HepG2 (cell line): Measurements from ENCODE around the gene SMIM44. TPM values are rescaled to one million over a fixed set of nuclear protein-coding genes. Genes with fewer than 3 reads are reported as not detected.
A peak's percentile ranks its signal among the peaks of the same experiment; 100 is the strongest.

Experiments used
- ATF7 ChIP-seq, 2 experiments: fragments of 450-650 bp in 1 of 2; sonication (generic) in 1 of 2; formaldehyde crosslinking in 1 of 2; IDR thresholded peaks; 2 replicates each; pipeline versions ENCODE4 v1.4.0 to v1.6.1; 2016 to 2020; ENCODE audit warnings: antibody characterized with exemption in 1 of 2, mild to moderate bottlenecking in 1 of 2, missing genetic modification reagents in 1 of 2
- DPF2 ChIP-seq: sonication (generic); formaldehyde crosslinking; IDR thresholded peaks from 2 replicates; pipeline ENCODE4 v1.4.0; 2020; ENCODE audit warnings: mild to moderate bottlenecking, low read depth, missing genetic modification reagents, borderline replicate concordance
- ESRRA ChIP-seq: sonication (generic); formaldehyde crosslinking; IDR thresholded peaks from 2 replicates; pipeline ENCODE4 v1.5.1; 2020; ENCODE audit warnings: mild to moderate bottlenecking, low read depth, missing genetic modification reagents
- FOXK2 ChIP-seq: fragments of 450-650 bp; IDR thresholded peaks from 2 replicates; pipeline ENCODE4 v1.6.1; 2016
- HOXA9 ChIP-seq: sonication (generic); formaldehyde crosslinking; IDR thresholded peaks from 2 replicates; pipeline ENCODE4 v1.8.1; 2022; ENCODE audit warnings: missing genetic modification reagents, mild to moderate bottlenecking, moderate library complexity, borderline replicate concordance
- RFXANK ChIP-seq: IDR thresholded peaks from 2 replicates; pipeline ENCODE4 v1.6.1; 2016
- ZNF264 ChIP-seq: sonication (generic); formaldehyde crosslinking; IDR thresholded peaks from 2 replicates; pipeline ENCODE4 v1.4.0; 2020; ENCODE audit warnings: missing genetic modification reagents
- ZNF572 ChIP-seq: sonication (generic); formaldehyde crosslinking; IDR thresholded peaks from 2 replicates; pipeline ENCODE4 v1.5.1; 2020; ENCODE audit warnings: mild to moderate bottlenecking, missing genetic modification reagents
- ZNF879 ChIP-seq: sonication (generic); formaldehyde crosslinking; IDR thresholded peaks from 2 replicates; pipeline ENCODE4 v1.8.1; 2023; ENCODE audit warnings: missing genetic modification reagents
- ZSCAN20 ChIP-seq: sonication (generic); formaldehyde crosslinking; IDR thresholded peaks from 2 replicates; pipeline ENCODE4 v1.4.0; 2020; ENCODE audit warnings: missing genetic modification reagents, mild to moderate bottlenecking, borderline replicate concordance
- polyA plus RNA-seq, 8 experiments: library from polyadenylated mRNA; depleted of rRNA in 3 of 8; stranded (reverse) in 7 of 8; unstranded in 1 of 8; fragments of >200 nt; fragmentation: Illumina TruSeq in 4 of 8; extraction: Trizol in 4 of 8; gene quantifications; 2 replicates each; pipeline versions ENCODE4 v1.2.1 to v1.2.3, GENCODE V29; 2011 to 2016; ENCODE audit warnings: low read depth in 4 of 8, missing spikeins in 1 of 8, mixed read lengths in 1 of 8; ENCODE audit not compliant: insufficient read depth in 1 of 8
- total RNA-seq, 5 experiments: library from RNA; depleted of rRNA; stranded (reverse); fragments of >200 nt; fragmentation: Illumina TruSeq; extraction: Trizol; gene quantifications; 2 replicates each; pipeline ENCODE4 v1.2.3, GENCODE V29; 2016; ENCODE audit warnings: low read depth in 1 of 5
- TF ChIP-seq, protein P1 (sequence below): sonication (generic); formaldehyde crosslinking; IDR thresholded peaks from 2 replicates; pipeline ENCODE4 v1.4.0; 2020; ENCODE audit warnings: missing genetic modification reagents
- TF ChIP-seq, protein P2 (sequence below): sonication (generic); formaldehyde crosslinking; conservative IDR thresholded peaks from 2 replicates; pipeline ENCODE4 v1.4.0; 2020; ENCODE audit warnings: missing genetic modification reagents
- TF ChIP-seq, protein P3 (sequence below): sonication (generic); formaldehyde crosslinking; IDR thresholded peaks from 2 replicates; pipeline ENCODE4 v1.9.0; 2021; ENCODE audit warnings: missing genetic modification reagents, mild to moderate bottlenecking, borderline replicate concordance
- TF ChIP-seq, protein P4 (sequence below): sonication (generic); formaldehyde crosslinking; IDR thresholded peaks from 2 replicates; pipeline ENCODE4 v1.5.1; 2020; ENCODE audit warnings: missing genetic modification reagents, mild to moderate bottlenecking, borderline replicate concordance
- TF ChIP-seq, protein P5 (sequence below): sonication (generic); formaldehyde crosslinking; IDR thresholded peaks from 2 replicates; pipeline ENCODE4 v1.4.0; 2020; ENCODE audit warnings: missing genetic modification reagents

The SMIM44 gene
- total and polyA plus RNA-seq, 2 of the 13 experiments (the other 11 are each of a cell fraction or from before 2014, with no cell fraction given): not detected

DNA sequence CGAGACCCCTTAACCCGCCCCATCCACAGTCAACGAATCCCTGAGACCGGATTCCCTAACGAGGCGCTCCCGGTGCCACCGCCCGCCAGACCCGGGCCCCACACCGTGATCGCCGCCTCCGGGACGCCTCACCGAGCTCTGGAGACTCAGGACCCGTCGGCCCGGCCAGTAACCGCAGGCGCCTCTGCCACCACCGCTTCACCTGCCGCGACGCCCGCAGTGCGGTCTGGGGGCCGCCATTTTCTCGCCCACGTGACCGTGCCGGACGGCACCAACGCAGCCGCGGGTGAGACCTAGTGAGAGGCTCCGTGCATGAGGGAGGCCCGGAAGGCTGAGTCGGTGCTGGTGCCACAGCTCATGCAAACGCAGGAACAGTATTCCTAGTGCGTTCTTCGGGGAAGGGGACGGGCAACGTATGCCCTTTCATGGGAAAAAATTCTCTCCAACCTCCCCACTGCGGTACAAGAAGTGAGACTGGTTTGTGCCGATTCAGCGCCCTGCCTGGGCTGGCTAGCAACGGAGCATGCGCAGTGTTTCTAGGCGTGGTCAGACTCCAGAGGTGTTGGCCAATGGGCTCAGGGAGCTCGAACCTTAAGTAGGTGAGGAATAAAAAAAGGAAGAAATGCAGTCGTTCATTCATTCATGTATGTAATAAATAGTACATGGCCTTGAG, 17.3 kb upstream of the SMIM44 start, which contains the start of gene DOHH (continued):
- TF ChIP-seq, protein P1, sequence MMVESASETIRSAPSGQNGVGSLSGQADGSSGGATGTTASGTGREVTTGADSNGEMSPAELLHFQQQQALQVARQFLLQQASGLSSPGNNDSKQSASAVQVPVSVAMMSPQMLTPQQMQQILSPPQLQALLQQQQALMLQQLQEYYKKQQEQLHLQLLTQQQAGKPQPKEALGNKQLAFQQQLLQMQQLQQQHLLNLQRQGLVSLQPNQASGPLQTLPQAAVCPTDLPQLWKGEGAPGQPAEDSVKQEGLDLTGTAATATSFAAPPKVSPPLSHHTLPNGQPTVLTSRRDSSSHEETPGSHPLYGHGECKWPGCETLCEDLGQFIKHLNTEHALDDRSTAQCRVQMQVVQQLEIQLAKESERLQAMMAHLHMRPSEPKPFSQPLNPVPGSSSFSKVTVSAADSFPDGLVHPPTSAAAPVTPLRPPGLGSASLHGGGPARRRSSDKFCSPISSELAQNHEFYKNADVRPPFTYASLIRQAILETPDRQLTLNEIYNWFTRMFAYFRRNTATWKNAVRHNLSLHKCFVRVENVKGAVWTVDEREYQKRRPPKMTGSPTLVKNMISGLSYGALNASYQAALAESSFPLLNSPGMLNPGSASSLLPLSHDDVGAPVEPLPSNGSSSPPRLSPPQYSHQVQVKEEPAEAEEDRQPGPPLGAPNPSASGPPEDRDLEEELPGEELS (CRISPR knock-in tag): 0 out of 2 replicates have a peak, but pooled peaks have one; percentile 12
- TF ChIP-seq, protein P2, sequence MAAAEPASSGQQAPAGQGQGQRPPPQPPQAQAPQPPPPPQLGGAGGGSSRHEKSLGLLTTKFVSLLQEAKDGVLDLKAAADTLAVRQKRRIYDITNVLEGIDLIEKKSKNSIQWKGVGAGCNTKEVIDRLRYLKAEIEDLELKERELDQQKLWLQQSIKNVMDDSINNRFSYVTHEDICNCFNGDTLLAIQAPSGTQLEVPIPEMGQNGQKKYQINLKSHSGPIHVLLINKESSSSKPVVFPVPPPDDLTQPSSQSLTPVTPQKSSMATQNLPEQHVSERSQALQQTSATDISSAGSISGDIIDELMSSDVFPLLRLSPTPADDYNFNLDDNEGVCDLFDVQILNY (CRISPR knock-in tag): no peak; the same call in 1 of the 2 replicates
- no peak for TF ChIP-seq ZNF264 (CRISPR knock-in tag)
- TF ChIP-seq RFXANK: no peak
- TF ChIP-seq ZSCAN20 (CRISPR knock-in tag): no peak
- TF ChIP-seq, protein P3, sequence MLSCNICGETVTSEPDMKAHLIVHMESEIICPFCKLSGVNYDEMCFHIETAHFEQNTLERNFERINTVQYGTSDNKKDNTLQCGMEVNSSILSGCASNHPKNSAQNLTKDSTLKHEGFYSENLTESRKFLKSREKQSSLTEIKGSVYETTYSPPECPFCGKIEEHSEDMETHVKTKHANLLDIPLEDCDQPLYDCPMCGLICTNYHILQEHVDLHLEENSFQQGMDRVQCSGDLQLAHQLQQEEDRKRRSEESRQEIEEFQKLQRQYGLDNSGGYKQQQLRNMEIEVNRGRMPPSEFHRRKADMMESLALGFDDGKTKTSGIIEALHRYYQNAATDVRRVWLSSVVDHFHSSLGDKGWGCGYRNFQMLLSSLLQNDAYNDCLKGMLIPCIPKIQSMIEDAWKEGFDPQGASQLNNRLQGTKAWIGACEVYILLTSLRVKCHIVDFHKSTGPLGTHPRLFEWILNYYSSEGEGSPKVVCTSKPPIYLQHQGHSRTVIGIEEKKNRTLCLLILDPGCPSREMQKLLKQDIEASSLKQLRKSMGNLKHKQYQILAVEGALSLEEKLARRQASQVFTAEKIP (CRISPR knock-in tag): no peak
- peak; percentile 100 for TF ChIP-seq FOXK2
- peak; percentile 91 for TF ChIP-seq ATF7 (IDR thresholded peaks at IDR 0.05)
- peak; percentile 53 for TF ChIP-seq ATF7 (CRISPR knock-in tag; IDR thresholded peaks at IDR 0.05)
- TF ChIP-seq HOXA9: peak; percentile 95; the same call in 1 of the 2 replicates
- TF ChIP-seq ZNF879 (CRISPR knock-in tag): peak; percentile 92; the same call in 1 of the 2 replicates
- TF ChIP-seq ESRRA (CRISPR knock-in tag): peak; percentile 60; the same call in 1 of the 2 replicates
- TF ChIP-seq ZNF572 (CRISPR knock-in tag): no peak
- TF ChIP-seq, protein P4, sequence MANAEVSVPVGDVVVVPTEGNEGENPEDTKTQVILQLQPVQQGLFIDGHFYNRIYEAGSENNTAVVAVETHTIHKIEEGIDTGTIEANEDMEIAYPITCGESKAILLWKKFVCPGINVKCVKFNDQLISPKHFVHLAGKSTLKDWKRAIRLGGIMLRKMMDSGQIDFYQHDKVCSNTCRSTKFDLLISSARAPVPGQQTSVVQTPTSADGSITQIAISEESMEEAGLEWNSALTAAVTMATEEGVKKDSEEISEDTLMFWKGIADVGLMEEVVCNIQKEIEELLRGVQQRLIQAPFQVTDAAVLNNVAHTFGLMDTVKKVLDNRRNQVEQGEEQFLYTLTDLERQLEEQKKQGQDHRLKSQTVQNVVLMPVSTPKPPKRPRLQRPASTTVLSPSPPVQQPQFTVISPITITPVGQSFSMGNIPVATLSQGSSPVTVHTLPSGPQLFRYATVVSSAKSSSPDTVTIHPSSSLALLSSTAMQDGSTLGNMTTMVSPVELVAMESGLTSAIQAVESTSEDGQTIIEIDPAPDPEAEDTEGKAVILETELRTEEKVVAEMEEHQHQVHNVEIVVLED (CRISPR knock-in tag): peak; percentile 71
- TF ChIP-seq DPF2 (CRISPR knock-in tag): no peak
- TF ChIP-seq, protein P5, sequence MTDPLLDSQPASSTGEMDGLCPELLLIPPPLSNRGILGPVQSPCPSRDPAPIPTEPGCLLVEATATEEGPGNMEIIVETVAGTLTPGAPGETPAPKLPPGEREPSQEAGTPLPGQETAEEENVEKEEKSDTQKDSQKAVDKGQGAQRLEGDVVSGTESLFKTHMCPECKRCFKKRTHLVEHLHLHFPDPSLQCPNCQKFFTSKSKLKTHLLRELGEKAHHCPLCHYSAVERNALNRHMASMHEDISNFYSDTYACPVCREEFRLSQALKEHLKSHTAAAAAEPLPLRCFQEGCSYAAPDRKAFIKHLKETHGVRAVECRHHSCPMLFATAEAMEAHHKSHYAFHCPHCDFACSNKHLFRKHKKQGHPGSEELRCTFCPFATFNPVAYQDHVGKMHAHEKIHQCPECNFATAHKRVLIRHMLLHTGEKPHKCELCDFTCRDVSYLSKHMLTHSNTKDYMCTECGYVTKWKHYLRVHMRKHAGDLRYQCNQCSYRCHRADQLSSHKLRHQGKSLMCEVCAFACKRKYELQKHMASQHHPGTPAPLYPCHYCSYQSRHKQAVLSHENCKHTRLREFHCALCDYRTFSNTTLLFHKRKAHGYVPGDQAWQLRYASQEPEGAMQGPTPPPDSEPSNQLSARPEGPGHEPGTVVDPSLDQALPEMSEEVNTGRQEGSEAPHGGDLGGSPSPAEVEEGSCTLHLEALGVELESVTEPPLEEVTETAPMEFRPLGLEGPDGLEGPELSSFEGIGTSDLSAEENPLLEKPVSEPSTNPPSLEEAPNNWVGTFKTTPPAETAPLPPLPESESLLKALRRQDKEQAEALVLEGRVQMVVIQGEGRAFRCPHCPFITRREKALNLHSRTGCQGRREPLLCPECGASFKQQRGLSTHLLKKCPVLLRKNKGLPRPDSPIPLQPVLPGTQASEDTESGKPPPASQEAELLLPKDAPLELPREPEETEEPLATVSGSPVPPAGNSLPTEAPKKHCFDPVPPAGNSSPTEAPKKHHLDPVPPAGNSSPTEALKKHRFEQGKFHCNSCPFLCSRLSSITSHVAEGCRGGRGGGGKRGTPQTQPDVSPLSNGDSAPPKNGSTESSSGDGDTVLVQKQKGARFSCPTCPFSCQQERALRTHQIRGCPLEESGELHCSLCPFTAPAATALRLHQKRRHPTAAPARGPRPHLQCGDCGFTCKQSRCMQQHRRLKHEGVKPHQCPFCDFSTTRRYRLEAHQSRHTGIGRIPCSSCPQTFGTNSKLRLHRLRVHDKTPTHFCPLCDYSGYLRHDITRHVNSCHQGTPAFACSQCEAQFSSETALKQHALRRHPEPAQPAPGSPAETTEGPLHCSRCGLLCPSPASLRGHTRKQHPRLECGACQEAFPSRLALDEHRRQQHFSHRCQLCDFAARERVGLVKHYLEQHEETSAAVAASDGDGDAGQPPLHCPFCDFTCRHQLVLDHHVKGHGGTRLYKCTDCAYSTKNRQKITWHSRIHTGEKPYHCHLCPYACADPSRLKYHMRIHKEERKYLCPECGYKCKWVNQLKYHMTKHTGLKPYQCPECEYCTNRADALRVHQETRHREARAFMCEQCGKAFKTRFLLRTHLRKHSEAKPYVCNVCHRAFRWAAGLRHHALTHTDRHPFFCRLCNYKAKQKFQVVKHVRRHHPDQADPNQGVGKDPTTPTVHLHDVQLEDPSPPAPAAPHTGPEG (CRISPR knock-in tag): no peak
